Trophoblast cell (in vitro differentiated cells and primary cell): ENCODE measurements around the gene ADAM8.

ENCODE experiments used
- DNase-seq, 2 donors: peaks; one replicate each; pipeline ENCODE4 v3.0.0-alpha.2; 2016
- H2AFZ ChIP-seq: 2 replicates; pipeline ENCODE4 v1.6.1; 2013; ENCODE audit warnings: low read length, moderate library complexity, mild to moderate bottlenecking; ENCODE audit not compliant: insufficient read depth, poor library complexity
- H2AK5ac ChIP-seq: 2 replicates; pipeline ENCODE4 v1.6.1; 2013; ENCODE audit warnings: mild to moderate bottlenecking, low read length
- H2BK120ac ChIP-seq: 2 replicates; pipeline ENCODE4 v1.6.1; 2013; ENCODE audit warnings: low read length, mild to moderate bottlenecking, moderate library complexity; ENCODE audit not compliant: insufficient read depth, poor library complexity
- H2BK12ac ChIP-seq: 2 replicates; pipeline ENCODE4 v1.6.1; 2013; ENCODE audit warnings: mild to moderate bottlenecking, low read length, moderate library complexity
- H2BK5ac ChIP-seq: 2 replicates; pipeline ENCODE4 v1.6.1; 2013; ENCODE audit warnings: low read length, low read depth, moderate library complexity, mild to moderate bottlenecking; ENCODE audit not compliant: poor library complexity
- H3K14ac ChIP-seq: 2 replicates; pipeline ENCODE4 v1.6.1; 2013; ENCODE audit warnings: mild to moderate bottlenecking, low read length
- H3K18ac ChIP-seq: 2 replicates; pipeline ENCODE4 v1.6.1; 2013; ENCODE audit warnings: mild to moderate bottlenecking, low read length
- H3K23ac ChIP-seq: 2 replicates; pipeline ENCODE4 v1.6.1; 2013; ENCODE audit warnings: low read length
- H3K27ac ChIP-seq: 2 replicates; pipeline ENCODE4 v1.5.1; 2013; ENCODE audit warnings: low read depth, mild to moderate bottlenecking, inconsistent platforms, low read length, moderate library complexity
- H3K27me3 ChIP-seq: 2 replicates; pipeline ENCODE4 v1.6.1; 2013; ENCODE audit warnings: inconsistent platforms, mild to moderate bottlenecking, low read length, moderate library complexity; ENCODE audit not compliant: insufficient read depth
- H3K36me3 ChIP-seq, 2 experiments: 1 replicate in 1 of 2; 2 replicates in 1 of 2; pipeline ENCODE4 v1.6.1; 2013; ENCODE audit warnings: low read length in 2 of 2, mild to moderate bottlenecking in 2 of 2, moderate library complexity in 1 of 2; ENCODE audit not compliant: insufficient read depth in 2 of 2, control insufficient read depth in 1 of 2
- H3K4ac ChIP-seq: 2 replicates; pipeline ENCODE4 v1.6.1; 2013; ENCODE audit warnings: low read depth, mild to moderate bottlenecking, low read length, moderate library complexity
- H3K4me1 ChIP-seq, 2 experiments: 1 replicate in 1 of 2; 2 replicates in 1 of 2; pipeline ENCODE4 v1.6.1; 2013; ENCODE audit warnings: low read length in 2 of 2, mild to moderate bottlenecking in 2 of 2, moderate library complexity in 1 of 2; ENCODE audit not compliant: insufficient read depth in 2 of 2, control insufficient read depth in 1 of 2
- H3K4me2 ChIP-seq: 2 replicates; pipeline ENCODE4 v1.6.1; 2013; ENCODE audit warnings: inconsistent platforms, mild to moderate bottlenecking, low read length, moderate library complexity
- H3K4me3 ChIP-seq: 2 replicates; pipeline ENCODE4 v1.5.1; 2013; ENCODE audit warnings: mild to moderate bottlenecking, low read depth, low read length, inconsistent platforms
- H3K79me1 ChIP-seq: one replicate; pipeline ENCODE4 v1.6.1; 2013; ENCODE audit warnings: low read length
- H3K79me2 ChIP-seq: 2 replicates; pipeline ENCODE4 v1.6.1; 2013; ENCODE audit warnings: low read length, mild to moderate bottlenecking; ENCODE audit not compliant: control insufficient read depth, insufficient read depth, poor library complexity
- H3K9ac ChIP-seq: 2 replicates; pipeline ENCODE4 v1.6.1; 2013; ENCODE audit warnings: mild to moderate bottlenecking, low read length
- H3K9me3 ChIP-seq: 2 replicates; pipeline ENCODE4 v1.6.1; 2013; ENCODE audit warnings: low read depth, mild to moderate bottlenecking, control low read depth, inconsistent platforms, low read length; ENCODE audit not compliant: insufficient read depth
- H4K12ac ChIP-seq: 2 replicates; pipeline ENCODE4 v1.6.1; 2013; ENCODE audit warnings: low read depth, mild to moderate bottlenecking, low read length, moderate library complexity
- H4K8ac ChIP-seq: 2 replicates; pipeline ENCODE4 v1.6.1; 2013; ENCODE audit warnings: low read depth, mild to moderate bottlenecking, low read length, moderate library complexity
- H4K91ac ChIP-seq: one replicate; pipeline ENCODE4 v1.6.1; 2013; ENCODE audit warnings: low read depth, mild to moderate bottlenecking, low read length, moderate library complexity
- WGBS: extraction: QIAGEN DNeasy Blood & Tissue Kit; methylation state at CpG from one replicate; pipeline ENCODE4 v1.1.7; 2013; ENCODE audit warnings: missing lambda C conversion rate; ENCODE audit not compliant: insufficient read length, insufficient coverage; ENCODE audit errors: extremely low coverage; 5-methylcytosine and 5-hydroxymethylcytosine counted together

ADAM8 gene

GRCh38 chr10:133241501-133242205 lies 35.0 kb downstream of the ADAM8 start:
- no peak overlapping the region for H3K4ac ChIP-seq
- no peak overlapping the region for H3K27ac ChIP-seq
- H3K36me3 ChIP-seq, result no peaks in the 10 kb centered on the region
- no CpG with 5 or more reads among the region's 25 CpGs for WGBS
- H3K9ac ChIP-seq, result no peak overlapping the region
- H3K14ac ChIP-seq, result no peak overlapping the region
- H3K79me2 ChIP-seq, result no peaks in the 10 kb centered on the region
- H3K9me3 ChIP-seq, result peaks cover 11% of the 10 kb centered on the region
- no peak overlapping the region for H2BK120ac ChIP-seq
- H3K27me3 ChIP-seq, result peaks cover 25% of the 10 kb centered on the region
- peaks cover 2% of the 10 kb centered on the region for H3K79me1 ChIP-seq
- H2AK5ac ChIP-seq, result no peak overlapping the region
- H3K18ac ChIP-seq, result no peak overlapping the region
- no peak overlapping the region for H2BK12ac ChIP-seq
- no peak overlapping the region for H2BK5ac ChIP-seq
- H3K23ac ChIP-seq, result no peak overlapping the region
- no peak overlapping the region for H4K12ac ChIP-seq
- H3K4me3 ChIP-seq, result peak overlapping the region; percentile 15
- no peak for DNase-seq
- H4K8ac ChIP-seq, result no peak overlapping the region
- no peak overlapping the region for H4K91ac ChIP-seq
- H3K4me2 ChIP-seq, result no peak overlapping the region
- peaks cover 6% of the 10 kb centered on the region in 2 experiments for H3K4me1 ChIP-seq
- H2AFZ ChIP-seq, result no peak overlapping the region

GRCh38 chr10:133239990-133240389 lies 36.7 kb downstream of the ADAM8 start:
- no peaks in the 10 kb centered on the region for H3K36me3 ChIP-seq
- H3K4me2 ChIP-seq, result no peak overlapping the region
- H3K4me1 ChIP-seq, result peaks cover 7 to 8% of the 10 kb centered on the region in 2 experiments
- H3K79me2 ChIP-seq, result no peaks in the 10 kb centered on the region
- peaks cover 2% of the 10 kb centered on the region for H3K79me1 ChIP-seq
- no peak overlapping the region for H4K12ac ChIP-seq
- no peak overlapping the region for H3K4ac ChIP-seq
- no peak overlapping the region for H3K9ac ChIP-seq
- no peak overlapping the region for H2BK120ac ChIP-seq
- no peak overlapping the region for H4K8ac ChIP-seq
- H3K14ac ChIP-seq, result no peak overlapping the region
- no peak overlapping the region for H3K18ac ChIP-seq
- H2BK5ac ChIP-seq, result no peak overlapping the region
- H3K9me3 ChIP-seq, result peaks cover 10% of the 10 kb centered on the region
- H2AFZ ChIP-seq, result no peak overlapping the region
- no CpG with 5 or more reads among the region's 15 CpGs for WGBS
- peaks cover 41% of the 10 kb centered on the region for H3K27me3 ChIP-seq
- H4K91ac ChIP-seq, result no peak overlapping the region
- H2BK12ac ChIP-seq, result no peak overlapping the region
- no peak for DNase-seq
- H2AK5ac ChIP-seq, result no peak overlapping the region
- no peak overlapping the region for H3K27ac ChIP-seq
- no peak overlapping the region for H3K4me3 ChIP-seq
- H3K23ac ChIP-seq, result no peak overlapping the region

GRCh38 chr10:133238466-133238804 lies 38.2 kb downstream of the ADAM8 start:
- no peaks in the 10 kb centered on the region for H3K79me2 ChIP-seq
- no peak overlapping the region for H3K14ac ChIP-seq
- peaks cover 7 to 8% of the 10 kb centered on the region in 2 experiments for H3K4me1 ChIP-seq
- no peak overlapping the region for H3K4me2 ChIP-seq
- no peak overlapping the region for H3K27ac ChIP-seq
- H4K91ac ChIP-seq, result no peak overlapping the region
- no peak overlapping the region for H3K9ac ChIP-seq
- H4K8ac ChIP-seq, result no peak overlapping the region
- H3K36me3 ChIP-seq, result no peaks in the 10 kb centered on the region
- H3K23ac ChIP-seq, result no peak overlapping the region
- peaks cover 10% of the 10 kb centered on the region for H3K9me3 ChIP-seq
- H4K12ac ChIP-seq, result no peak overlapping the region
- no peak overlapping the region for H2AK5ac ChIP-seq
- H3K79me1 ChIP-seq, result no peaks in the 10 kb centered on the region
- no peak overlapping the region for H3K18ac ChIP-seq
- DNase-seq, result no peak
- H3K27me3 ChIP-seq, result peaks cover 49% of the 10 kb centered on the region
- H3K4me3 ChIP-seq, result no peak overlapping the region
- WGBS, result no CpG with 5 or more reads among the region's 15 CpGs
- H2BK120ac ChIP-seq, result no peak overlapping the region
- H2BK5ac ChIP-seq, result no peak overlapping the region
- no peak overlapping the region for H3K4ac ChIP-seq
- H2BK12ac ChIP-seq, result no peak overlapping the region
- no peak overlapping the region for H2AFZ ChIP-seq

DNA sequence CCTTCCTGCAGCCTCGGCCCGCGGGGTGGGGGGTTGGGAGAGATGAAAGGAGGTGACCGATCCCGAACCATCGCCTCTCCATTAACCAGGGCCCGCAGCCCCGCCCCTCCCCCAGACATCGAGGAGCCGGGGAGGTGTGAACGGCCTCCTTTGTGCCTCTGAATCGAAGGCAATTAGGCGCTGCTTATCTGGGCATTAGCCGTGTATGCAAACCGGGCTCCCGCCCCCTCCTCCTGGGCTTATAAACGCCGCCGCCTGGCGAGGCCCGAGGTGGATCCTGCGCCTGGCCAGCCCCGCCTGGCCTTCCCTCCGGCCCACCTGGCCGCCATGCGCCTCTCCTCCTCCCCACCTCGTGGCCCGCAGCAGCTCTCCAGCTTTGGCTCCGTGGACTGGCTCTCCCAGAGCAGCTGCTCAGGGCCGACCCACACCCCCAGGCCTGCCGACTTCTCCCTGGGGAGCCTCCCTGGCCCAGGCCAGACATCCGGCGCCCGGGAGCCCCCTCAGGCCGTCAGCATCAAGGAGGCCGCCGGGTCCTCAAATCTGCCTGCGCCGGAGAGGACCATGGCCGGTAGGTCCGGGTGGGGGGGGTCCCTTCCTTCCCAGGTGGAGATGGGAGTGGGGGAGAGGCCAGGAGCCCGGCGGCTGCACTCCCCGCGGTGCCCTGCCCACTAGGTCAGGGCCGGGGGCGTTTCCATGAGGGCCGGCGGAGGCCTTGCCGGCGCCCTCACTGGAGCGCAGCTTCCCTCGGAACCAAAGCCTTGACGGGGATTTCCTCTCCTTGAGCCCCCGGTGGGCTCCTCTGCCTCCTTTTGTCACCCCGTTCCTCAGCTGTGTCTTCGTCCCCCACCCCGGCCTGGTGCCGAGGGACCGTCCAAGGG lies 38.8 kb downstream of the ADAM8 start, which contains the start of gene VENTX:
Gene VENTX (plus strand): TSS at position 268 of the 878 bp plus-strand sequence. CDS start 60 bp downstream, at position 328.
- no peak for DNase-seq
- Histone ChIP-seq H4K12ac (no peak within 1 kb of the TSS), H3K36me3 (no peaks in the 10 kb centered on the region), H3K9ac (no peak within 1 kb of the TSS), H3K4me3 (no peak within 1 kb of the TSS), H3K18ac (no peak within 1 kb of the TSS), H3K14ac (no peak within 1 kb of the TSS), H3K23ac (no peak within 1 kb of the TSS), H3K4me1 (peaks cover 7 to 8% of the 10 kb centered on the region in 2 experiments), H2AK5ac (no peak within 1 kb of the TSS), H2BK5ac (no peak within 1 kb of the TSS), H3K27me3 (peaks cover 53% of the 10 kb centered on the region), H3K9me3 (peaks cover 5% of the 10 kb centered on the region), H3K79me1 (no peaks in the 10 kb centered on the region), H2BK120ac (no peak within 1 kb of the TSS), H3K79me2 (no peaks in the 10 kb centered on the region), H2BK12ac (no peak within 1 kb of the TSS), H2AFZ (peak within 1 kb of the TSS; percentile 17), H3K27ac (no peak within 1 kb of the TSS), H3K4ac (no peak within 1 kb of the TSS), H4K91ac (no peak within 1 kb of the TSS), H4K8ac (no peak within 1 kb of the TSS), H3K4me2 (peak within 1 kb of the TSS; percentile 53)
- WGBS, result no CpG with 5 or more reads among the region's 60 CpGs
